CD4-positive, alpha-beta T cell (primary cell): Measurements from ENCODE around the gene RNASEH2B. TPM values are rescaled to one million over a fixed set of nuclear protein-coding genes. Genes with fewer than 3 reads are reported as not detected.

ENCODE experiments used
- ATAC-seq: fragments of 200-7000 bp; cut with Tn5 transposase; one replicate; pipeline ENCODE4 v1.10.0; 2022; ENCODE audit warnings: mild to moderate bottlenecking; ENCODE audit not compliant: poor library complexity
- CTCF ChIA-PET: fragments of 350-600 bp; sonication (Branson Sonifier 250); formaldehyde crosslinking; loops from one replicate; lab custom pipeline; 2021; ENCODE audit warnings: antibody characterized with exemption, inconsistent platforms; lab: Charles Lee
- POLR2A ChIA-PET: fragments of 350-600 bp; sonication (Branson Sonifier 250); formaldehyde crosslinking; loops from one replicate; lab custom pipeline; 2021; ENCODE audit warnings: antibody characterized with exemption, inconsistent platforms; lab: Charles Lee
- DNase-seq, 14 experiments: peaks; one replicate each; pipeline ENCODE4 v3.0.0-alpha.2; 2013 to 2020; ENCODE audit warnings: mixed read lengths in 2 of 14
- H3K27ac ChIP-seq, 2 donors: one replicate each; pipeline versions ENCODE4 v1.5.1 to v1.7.0; 2013; ENCODE audit warnings: low read length in 2 of 2, low read depth in 1 of 2, mild to moderate bottlenecking in 1 of 2
- H3K27me3 ChIP-seq, 2 experiments: 1 replicate in 1 of 2; 2 replicates in 1 of 2; pipeline versions ENCODE4 v1.6.1 to v1.7.0; 2013; ENCODE audit warnings: low read length in 2 of 2, control low read depth in 1 of 2, mild to moderate bottlenecking in 1 of 2, moderate library complexity in 1 of 2; ENCODE audit not compliant: insufficient read depth in 2 of 2, control insufficient read depth in 1 of 2
- H3K36me3 ChIP-seq: one replicate; pipeline ENCODE4 v1.6.1; 2013; ENCODE audit warnings: low read length, control low read depth; ENCODE audit not compliant: insufficient read depth
- H3K4me1 ChIP-seq: one replicate; pipeline ENCODE4 v1.6.1; 2013; ENCODE audit warnings: low read length, control low read depth; ENCODE audit not compliant: insufficient read depth
- H3K4me3 ChIP-seq: one replicate; pipeline ENCODE4 v1.5.1; 2013; ENCODE audit warnings: mild to moderate bottlenecking, low read length, moderate library complexity
- H3K9me3 ChIP-seq, 2 experiments: 1 replicate in 1 of 2; 2 replicates in 1 of 2; pipeline versions ENCODE4 v1.6.1 to v1.7.0; 2013; ENCODE audit warnings: low read length in 2 of 2, mild to moderate bottlenecking in 2 of 2, control low read depth in 1 of 2, moderate library complexity in 1 of 2; ENCODE audit not compliant: control insufficient read depth in 1 of 2, insufficient read depth in 1 of 2
- H3K27ac Mint-ChIP-seq: one replicate; pipeline ENCODE4 v1.8.0; 2020; ENCODE audit warnings: mixed read lengths
- H3K27me3 Mint-ChIP-seq: one replicate; pipeline ENCODE4 v1.8.0; 2021; ENCODE audit warnings: mixed read lengths
- H3K36me3 Mint-ChIP-seq: one replicate; pipeline ENCODE4 v1.8.0; 2021; ENCODE audit warnings: low read depth, mixed read lengths
- H3K4me1 Mint-ChIP-seq: one replicate; pipeline ENCODE4 v1.8.0; 2021; ENCODE audit warnings: low read depth, mixed read lengths
- H3K4me3 Mint-ChIP-seq: one replicate; pipeline ENCODE4 v1.8.0; 2020; ENCODE audit warnings: mild to moderate bottlenecking, mixed read lengths
- H3K9me3 Mint-ChIP-seq: one replicate; pipeline ENCODE4 v1.8.0; 2020; ENCODE audit warnings: mixed read lengths
- intact Hi-C, 2 experiments: fragments of 100-400 bp; cut with DNase I in 1 of 2; cut with micrococcal nuclease in 1 of 2; formaldehyde crosslinking; loops; one replicate each; pipeline versions ENCODE4 v1.15.1 to v1.9.0; 2023 to 2025; cut with DNase I, micrococcal nuclease
- total RNA-seq, 174 experiments: library from RNA in 2 of 174; stranded (reverse) in 2 of 174; gene quantifications; one replicate each; pipeline ENCODE4 v1.2.3 and lab custom pipeline; 2021 to 2026
- TF ChIP-seq, protein P1 (sequence below): fragments of 200-600 bp; IDR thresholded peaks from one replicate; pipeline ENCODE4 v1.8.0; 2022; ENCODE audit warnings: antibody characterized with exemption, mild to moderate bottlenecking

RNASEH2B gene
- total RNA-seq, 2 experiments from 2014 or later: 68.4 to 74.6 TPM

DNA sequence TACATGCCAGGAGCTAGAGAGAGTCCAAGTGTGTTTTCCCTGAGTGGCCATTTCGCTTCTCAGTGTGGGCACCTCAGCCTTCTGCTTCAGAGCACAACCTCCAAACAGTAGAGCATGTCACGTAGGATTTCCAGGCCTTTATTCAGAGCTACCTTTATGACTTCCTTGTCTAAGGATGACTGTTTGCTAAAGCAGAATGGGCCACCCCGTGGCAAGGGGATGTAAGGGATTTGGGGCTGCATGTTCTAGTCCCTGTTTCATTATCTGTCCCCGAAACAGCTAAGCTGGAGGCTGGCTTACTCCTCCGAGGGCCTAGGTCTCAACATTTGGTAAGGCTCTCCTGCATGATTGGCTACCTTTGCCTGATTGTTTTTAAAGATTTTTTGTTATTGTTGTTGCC, 6.0 kb downstream of the RNASEH2B start:
- peaks cover 34% of the 10 kb centered on the region for H3K4me1 ChIP-seq
- POLR2A ChIA-PET: interaction anchor here (1.1 to 3.0 kb wide), 4 partner anchors 12 to 918 kb away, joined by 3 to 12 read pairs (median 6); partner anchors contain the start of gene TRIM13

DNA sequence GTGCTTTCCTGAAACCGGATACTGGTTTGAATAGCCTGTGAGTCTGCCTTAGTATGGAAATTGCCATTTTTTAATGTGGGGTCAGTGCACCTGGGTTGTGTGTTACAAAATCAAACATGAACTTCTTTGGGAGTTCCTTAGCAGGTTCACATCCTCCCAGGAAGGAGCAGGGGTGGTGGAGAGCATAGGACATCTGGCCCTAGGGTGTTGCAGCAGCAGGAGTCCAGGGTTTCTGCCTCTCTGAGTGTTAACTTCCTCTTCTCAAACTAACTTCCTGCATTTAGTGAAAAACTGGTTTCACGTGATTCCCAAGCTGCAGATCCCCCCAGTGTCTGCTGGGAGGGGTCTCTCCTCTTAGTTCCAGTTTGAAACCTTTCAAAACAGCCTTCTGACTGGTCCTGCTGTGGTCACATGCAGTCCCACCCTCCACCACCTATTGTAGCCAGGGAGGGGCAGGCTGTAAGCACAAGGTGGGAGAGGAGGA, 7.2 kb downstream of the RNASEH2B start:
- ATAC-seq: no peak
- intact Hi-C loops: loop anchor here (10.0 kb wide), 5 partner anchors 382 to 1242 kb away; partner anchors contain the start of gene KPNA3 (in 1 of the 2)
- no peaks in the 10 kb centered on the region for H3K9me3 Mint-ChIP-seq
- no peaks in the 10 kb centered on the region for H3K36me3 ChIP-seq
- H3K4me3 Mint-ChIP-seq: peak overlapping the region; percentile 71
- H3K36me3 Mint-ChIP-seq: peaks cover 21% of the 10 kb centered on the region
- no peak overlapping the region for H3K4me3 ChIP-seq
- peaks cover 75% of the 10 kb centered on the region for H3K4me1 Mint-ChIP-seq
- no peaks in the 10 kb centered on the region for H3K27me3 ChIP-seq
- H3K4me1 ChIP-seq: peaks cover 29% of the 10 kb centered on the region
- ChIA-PET CTCF (no interaction called here), POLR2A (no interaction called here)
- DNase-seq: peak in 3 of 14 experiments; percentile 30 to 42 (median 40)
- H3K9me3 ChIP-seq: peaks cover 0 to 2% of the 10 kb centered on the region in 2 experiments
- TF ChIP-seq, protein P1, sequence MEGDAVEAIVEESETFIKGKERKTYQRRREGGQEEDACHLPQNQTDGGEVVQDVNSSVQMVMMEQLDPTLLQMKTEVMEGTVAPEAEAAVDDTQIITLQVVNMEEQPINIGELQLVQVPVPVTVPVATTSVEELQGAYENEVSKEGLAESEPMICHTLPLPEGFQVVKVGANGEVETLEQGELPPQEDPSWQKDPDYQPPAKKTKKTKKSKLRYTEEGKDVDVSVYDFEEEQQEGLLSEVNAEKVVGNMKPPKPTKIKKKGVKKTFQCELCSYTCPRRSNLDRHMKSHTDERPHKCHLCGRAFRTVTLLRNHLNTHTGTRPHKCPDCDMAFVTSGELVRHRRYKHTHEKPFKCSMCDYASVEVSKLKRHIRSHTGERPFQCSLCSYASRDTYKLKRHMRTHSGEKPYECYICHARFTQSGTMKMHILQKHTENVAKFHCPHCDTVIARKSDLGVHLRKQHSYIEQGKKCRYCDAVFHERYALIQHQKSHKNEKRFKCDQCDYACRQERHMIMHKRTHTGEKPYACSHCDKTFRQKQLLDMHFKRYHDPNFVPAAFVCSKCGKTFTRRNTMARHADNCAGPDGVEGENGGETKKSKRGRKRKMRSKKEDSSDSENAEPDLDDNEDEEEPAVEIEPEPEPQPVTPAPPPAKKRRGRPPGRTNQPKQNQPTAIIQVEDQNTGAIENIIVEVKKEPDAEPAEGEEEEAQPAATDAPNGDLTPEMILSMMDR: no peak
- H3K27ac ChIP-seq: no peak overlapping the region
- peak overlapping the region; percentile 71 for H3K27ac Mint-ChIP-seq
- no peaks in the 10 kb centered on the region for H3K27me3 Mint-ChIP-seq

More for the DNA sequence above, 6.0 kb downstream of the RNASEH2B start:
- DNase-seq (peak in 8 of 14 experiments; percentile 7 to 53 (median 24)), ATAC-seq (peak; percentile 35)
- Histone ChIP-seq H3K36me3 (no peaks in the 10 kb centered on the region), H3K4me3 (no peak overlapping the region), H3K9me3 (no peaks in the 10 kb centered on the region), H3K27me3 (no peaks in the 10 kb centered on the region), H3K27ac (no peak overlapping the region)
- CTCF ChIA-PET: interaction anchor here (0.6 to 1.7 kb wide), 5 partner anchors 13 to 979 kb away, joined by 3 to 4 read pairs (median 4); partner anchors contain the start of gene SPRYD7
- Mint-ChIP-seq H3K4me1 (peaks cover 86% of the 10 kb centered on the region), H3K27me3 (no peaks in the 10 kb centered on the region), H3K4me3 (no peak overlapping the region), H3K36me3 (peaks cover 16% of the 10 kb centered on the region), H3K9me3 (no peaks in the 10 kb centered on the region), H3K27ac (peak overlapping the region; percentile 47)
- TF ChIP-seq, protein P1: peak; percentile 14
- intact Hi-C loops: loop anchor here (10.0 kb wide), 5 partner anchors 381 to 1241 kb away; partner anchors contain the start of gene KPNA3 (in 1 of the 2)

DNA sequence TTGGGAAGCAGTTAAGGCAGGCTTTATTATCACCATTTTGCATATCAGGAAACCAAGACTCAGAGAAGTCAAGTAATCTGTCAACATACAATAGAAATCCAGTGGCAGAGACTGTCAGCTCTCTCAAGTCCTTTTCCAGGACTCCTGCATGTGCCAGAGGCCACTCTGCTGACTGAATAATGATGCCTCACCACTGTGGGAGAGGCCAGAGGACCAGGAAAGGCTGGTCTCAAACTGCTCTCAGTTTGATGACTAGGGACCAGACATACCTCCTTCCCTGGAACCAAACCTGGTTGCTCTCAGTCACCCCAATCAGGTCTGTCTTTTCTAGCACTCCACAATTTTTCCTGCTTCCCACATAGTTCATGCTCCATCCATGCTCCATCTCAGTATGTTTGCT, 8.0 kb downstream of the RNASEH2B start:
- no peak overlapping the region for H3K27ac ChIP-seq
- peaks cover 0 to 10% of the 10 kb centered on the region in 2 experiments for H3K9me3 ChIP-seq
- no peak for DNase-seq
- peaks cover 2% of the 10 kb centered on the region for H3K9me3 Mint-ChIP-seq
- peak overlapping the region; percentile 71 for H3K27ac Mint-ChIP-seq
- intact Hi-C loops: loop anchor here (10.0 kb wide), 5 partner anchors 383 to 1243 kb away; partner anchors contain the start of gene KPNA3 (in 1 of the 2)
- H3K27me3 Mint-ChIP-seq: no peaks in the 10 kb centered on the region
- no peak overlapping the region for H3K4me3 ChIP-seq
- ChIA-PET CTCF (no interaction called here), POLR2A (interaction anchor here (0.5 kb wide), 1 partner anchor 25 kb away, joined by 3 read pairs; no protein-coding TSS in a partner anchor)
- H3K4me1 ChIP-seq: peaks cover 21% of the 10 kb centered on the region
- no peaks in the 10 kb centered on the region for H3K27me3 ChIP-seq
- no peak for ATAC-seq
- TF ChIP-seq, protein P1: no peak
- H3K4me3 Mint-ChIP-seq: no peak overlapping the region
- H3K36me3 ChIP-seq: peaks cover 4% of the 10 kb centered on the region
- peaks cover 29% of the 10 kb centered on the region for H3K36me3 Mint-ChIP-seq
- H3K4me1 Mint-ChIP-seq: peaks cover 72% of the 10 kb centered on the region
